Ramos (cell line): Measurements from ENCODE around the gene UBE2K.
"Not testable (repeated sequence)": the region's sequence is repeated elsewhere in the genome, so short reads cannot be mapped to it uniquely, and the experiment has no call there.

ENCODE experiments used
- in situ Hi-C: fragments of 300-500 bp; cut with MboI; formaldehyde crosslinking; loops from one replicate; pipeline ENCODE4 v1.14.3; 2022; ENCODE audit warnings: low sequenced_read_pairs; ENCODE audit not compliant: unreplicated experiment

Gene UBE2K

GRCh38 chr4:39719804-39720580 lies 22.1 kb downstream of the UBE2K start:
- in situ Hi-C loops = no loop called here

GRCh38 chr4:39721273-39721672 lies 23.3 kb downstream of the UBE2K start:
- in situ Hi-C loops = not testable (repeated sequence)

- in situ Hi-C loops = no loop called here
Measured at GRCh38 chr4:39721788-39722187, 23.9 kb downstream of the UBE2K start.

GRCh38 chr4:39729557-39729956 lies 31.6 kb downstream of the UBE2K start:
- in situ Hi-C loops = no loop called here

- in situ Hi-C loops = no loop called here
Measured at GRCh38 chr4:39730072-39730471, 32.1 kb downstream of the UBE2K start.

- in situ Hi-C loops = no loop called here
Measured at GRCh38 chr4:39731908-39732307, 34.0 kb downstream of the UBE2K start.

GRCh38 chr4:39732728-39733127 lies 34.8 kb downstream of the UBE2K start:
- in situ Hi-C loops = no loop called here

- in situ Hi-C loops = not testable (repeated sequence)
Measured at GRCh38 chr4:39739591-39739990, 41.7 kb downstream of the UBE2K start.

- in situ Hi-C loops = no loop called here
Measured at GRCh38 chr4:39741401-39741800, 43.5 kb downstream of the UBE2K start.

GRCh38 chr4:39745920-39746319 lies 48.0 kb downstream of the UBE2K start:
- in situ Hi-C loops = no loop called here

GRCh38 chr4:39750216-39750615 lies 52.3 kb downstream of the UBE2K start:
- in situ Hi-C loops = no loop called here

- in situ Hi-C loops = no loop called here
Measured at GRCh38 chr4:39754309-39754708, 56.4 kb downstream of the UBE2K start.

- in situ Hi-C loops = no loop called here
Measured at GRCh38 chr4:39756159-39756558, 58.2 kb downstream of the UBE2K start.

- in situ Hi-C loops = no loop called here
Measured at GRCh38 chr4:39758176-39758575, 60.2 kb downstream of the UBE2K start.

GRCh38 chr4:39759569-39759968 lies 61.6 kb downstream of the UBE2K start:
- in situ Hi-C loops = no loop called here

GRCh38 chr4:39761005-39761667 lies 63.2 kb downstream of the UBE2K start:
- in situ Hi-C loops = no loop called here

GRCh38 chr4:39763714-39764572 lies 66.0 kb downstream of the UBE2K start:
- in situ Hi-C loops = no loop called here

- in situ Hi-C loops = no loop called here
Measured at GRCh38 chr4:39770005-39770404, 72.1 kb downstream of the UBE2K start.

GRCh38 chr4:39770471-39770870 lies 72.5 kb downstream of the UBE2K start:
- in situ Hi-C loops = no loop called here

GRCh38 chr4:39770969-39771724 lies 73.2 kb downstream of the UBE2K start:
- in situ Hi-C loops = no loop called here
